H1 (cell line): ENCODE measurements around the gene BIRC5. TPM values are rescaled to one million over a fixed set of nuclear protein-coding genes. Genes with fewer than 3 reads are reported as not detected.

Experiments used
- CTCF ChIA-PET: fragments of 300-600 bp; sonication (Branson Sonifier 250); formaldehyde crosslinking; loops from one replicate; lab custom pipeline; 2021; ENCODE audit not compliant: partially characterized antibody; lab: Charles Lee
- POLR2A ChIA-PET: fragments of 300-600 bp; sonication (Branson Sonifier 250); formaldehyde crosslinking; loops from one replicate; lab custom pipeline; 2021; ENCODE audit warnings: inconsistent platforms; ENCODE audit not compliant: partially characterized antibody; lab: Charles Lee
- DNase-seq, 2 experiments: peaks; one replicate each; pipeline versions ENCODE4 v3.0.0 to v3.0.0-alpha.2; 2010 to 2022; ENCODE audit warnings: low spot score in 2 of 2, low read depth in 1 of 2, mixed read lengths in 1 of 2
- FAIRE-seq: peaks from 2 replicates; lab custom pipeline; 2011; peaks lifted over from hg19 to GRCh38; lab: Jason Lieb, UNC
- H2AFZ ChIP-seq: 2 replicates; pipeline ENCODE4 v1.8.1; 2012; ENCODE audit warnings: low read length, inconsistent platforms
- H2AK5ac ChIP-seq: 2 replicates; pipeline ENCODE4 v1.6.1; 2013; ENCODE audit warnings: low read depth, low read length
- H2BK120ac ChIP-seq: replicated peaks from 2 replicates; pipeline ENCODE3; 2013; ENCODE audit warnings: low read depth, low read length, inconsistent platforms
- H2BK12ac ChIP-seq: 2 replicates; pipeline ENCODE4 v1.6.1; 2013; ENCODE audit warnings: low read depth, low read length
- H2BK15ac ChIP-seq: 2 replicates; pipeline ENCODE4 v1.6.1; 2013; ENCODE audit warnings: low read length
- H2BK20ac ChIP-seq: 2 replicates; pipeline ENCODE4 v1.6.1; 2013; ENCODE audit warnings: low read length
- H2BK5ac ChIP-seq: 2 replicates; pipeline ENCODE4 v1.6.1; 2013; ENCODE audit warnings: low read depth, low read length
- H3K14ac ChIP-seq: 2 replicates; pipeline ENCODE4 v1.6.1; 2013; ENCODE audit warnings: inconsistent platforms; ENCODE audit not compliant: insufficient read length
- H3K18ac ChIP-seq: 2 replicates; pipeline ENCODE4 v1.6.1; 2013; ENCODE audit warnings: low read length; ENCODE audit errors: extremely low read depth
- H3K23ac ChIP-seq: 2 replicates; pipeline ENCODE4 v1.6.1; 2013; ENCODE audit warnings: inconsistent platforms; ENCODE audit not compliant: insufficient read length
- H3K23me2 ChIP-seq: 2 replicates; pipeline ENCODE4 v1.6.1; 2013; ENCODE audit warnings: low read depth, low read length
- H3K27ac ChIP-seq: 2 replicates; pipeline ENCODE4 v1.6.1; 2011; ENCODE audit warnings: low read depth, low read length, inconsistent platforms
- H3K27me3 ChIP-seq, 4 experiments: replicated peaks in 1 of 4; 1 replicate in 1 of 4; 2 replicates in 3 of 4; pipeline versions ENCODE4 v1.6.1 to v1.8.1; 2011 to 2013; ENCODE audit warnings: low read length in 3 of 4, mild to moderate bottlenecking in 3 of 4, inconsistent platforms in 2 of 4, mixed read lengths in 2 of 4, moderate library complexity in 1 of 4; ENCODE audit not compliant: control insufficient read depth in 3 of 4, insufficient read depth in 3 of 4; ENCODE audit errors: extremely low read depth in 1 of 4
- H3K36me3 ChIP-seq, 4 experiments: 2 replicates each; pipeline versions ENCODE4 v1.6.1 to v1.8.1; 2011 to 2013; ENCODE audit warnings: mild to moderate bottlenecking in 4 of 4, low read length in 3 of 4, moderate library complexity in 2 of 4, control low read depth in 1 of 4, inconsistent platforms in 1 of 4; ENCODE audit not compliant: insufficient read depth in 4 of 4, control insufficient read depth in 2 of 4
- H3K4ac ChIP-seq: replicated peaks from 2 replicates; pipeline ENCODE3; 2013; ENCODE audit warnings: low read length, low read depth, mixed read lengths, inconsistent platforms; ENCODE audit not compliant: insufficient read length
- H3K4me1 ChIP-seq, 4 experiments: replicated peaks in 1 of 4; 1 replicate in 1 of 4; 2 replicates in 3 of 4; pipeline versions ENCODE4 v1.6.1 to v1.8.1; 2011 to 2013; ENCODE audit warnings: low read length in 3 of 4, inconsistent platforms in 2 of 4, mixed read lengths in 1 of 4; ENCODE audit not compliant: insufficient read depth in 4 of 4, control insufficient read depth in 3 of 4
- H3K4me2 ChIP-seq, 2 experiments: 2 replicates each; pipeline versions ENCODE4 v1.6.1 to v1.8.1; 2011 to 2013; ENCODE audit warnings: low read depth in 2 of 2, low read length in 2 of 2, control low read depth in 1 of 2, inconsistent platforms in 1 of 2, mild to moderate bottlenecking in 1 of 2; ENCODE audit not compliant: insufficient read depth in 1 of 2
- H3K4me3 ChIP-seq, 4 experiments: fragments of 200-600, 300-600 bp in 1 of 4; sonication (generic), shearing (Covaris generic), sonication (Bioruptor Twin) in 1 of 4; 2 replicates each; pipeline versions ENCODE4 v1.5.1 to v1.8.1; 2011 to 2016; ENCODE audit warnings: low read length in 4 of 4, low read depth in 3 of 4, control low read depth in 2 of 4, inconsistent platforms in 2 of 4, mild to moderate bottlenecking in 2 of 4, mixed read lengths in 1 of 4, moderate library complexity in 1 of 4; ENCODE audit not compliant: insufficient read depth in 2 of 4; ENCODE audit errors: extremely low read depth in 1 of 4
- H3K56ac ChIP-seq: replicated peaks from 2 replicates; pipeline ENCODE3; 2013; ENCODE audit warnings: low read depth, mild to moderate bottlenecking, mixed read lengths, low read length, inconsistent platforms; ENCODE audit not compliant: insufficient read length
- H3K79me1 ChIP-seq: 2 replicates; pipeline ENCODE4 v1.6.1; 2013; ENCODE audit warnings: low read depth, low read length, control low read depth
- H3K79me2 ChIP-seq, 2 experiments: 2 replicates each; pipeline versions ENCODE4 v1.6.1 to v1.8.1; 2012 to 2013; ENCODE audit warnings: low read length in 2 of 2, mild to moderate bottlenecking in 2 of 2, inconsistent platforms in 1 of 2; ENCODE audit not compliant: insufficient read depth in 2 of 2, control insufficient read depth in 1 of 2
- H3K9ac ChIP-seq, 4 experiments: replicated peaks in 1 of 4; 1 replicate in 1 of 4; 2 replicates in 3 of 4; pipeline versions ENCODE4 v1.6.1 to v1.8.1; 2011 to 2013; ENCODE audit warnings: low read depth in 3 of 4, low read length in 3 of 4, control low read depth in 2 of 4, mild to moderate bottlenecking in 2 of 4, moderate library complexity in 2 of 4, inconsistent platforms in 1 of 4; ENCODE audit errors: extremely low read depth in 1 of 4
- H3K9me3 ChIP-seq, 2 experiments: 2 replicates each; pipeline versions ENCODE4 v1.6.1 to v1.8.1; 2012 to 2013; ENCODE audit warnings: mild to moderate bottlenecking in 2 of 2, moderate library complexity in 2 of 2, control low read depth in 1 of 2, inconsistent platforms in 1 of 2, low read depth in 1 of 2, low read length in 1 of 2, mixed read lengths in 1 of 2; ENCODE audit not compliant: insufficient read depth in 2 of 2
- H4K20me1 ChIP-seq, 2 experiments: replicated peaks in 1 of 2; 2 replicates each; pipeline versions ENCODE3 to v1.8.1; 2011 to 2013; ENCODE audit warnings: inconsistent platforms in 2 of 2, low read length in 2 of 2, mild to moderate bottlenecking in 1 of 2; ENCODE audit not compliant: insufficient read depth in 2 of 2, control insufficient read depth in 1 of 2
- H4K5ac ChIP-seq: 2 replicates; pipeline ENCODE4 v1.6.1; 2013; ENCODE audit warnings: low read length, low read depth, mixed read lengths, inconsistent platforms; ENCODE audit not compliant: insufficient read length
- H4K8ac ChIP-seq: 2 replicates; pipeline ENCODE4 v1.8.0; 2013; ENCODE audit warnings: mild to moderate bottlenecking, moderate library complexity, low read length, inconsistent platforms; ENCODE audit not compliant: insufficient read depth; ENCODE audit errors: extremely low read depth
- H4K91ac ChIP-seq: replicated peaks from 2 replicates; pipeline ENCODE3; 2013; ENCODE audit warnings: low read length, mixed read lengths, inconsistent platforms; ENCODE audit not compliant: insufficient read length
- ATF2 ChIP-seq: IDR thresholded peaks from 2 replicates; pipeline ENCODE4 v1.6.1; 2012; ENCODE audit warnings: low read length, inconsistent platforms
- CBX5 ChIP-seq: fragments of 300-800, 300-1000 bp; sonication (generic); IDR thresholded peaks from 2 replicates; pipeline ENCODE4 v1.7.1; 2016; ENCODE audit warnings: antibody characterized with exemption, low read length, low read depth
- CBX8 ChIP-seq: fragments of 300-800, 300-1000 bp; sonication (generic); IDR thresholded peaks from 2 replicates; pipeline ENCODE4 v1.7.1; 2016; ENCODE audit warnings: low read depth, low read length, borderline replicate concordance
- CEBPB ChIP-seq: IDR thresholded peaks from 2 replicates; pipeline ENCODE4 v1.6.1; 2012; ENCODE audit warnings: low read depth, low read length
- CREB1 ChIP-seq: IDR thresholded peaks from 2 replicates; pipeline ENCODE4 v1.6.1; 2012; ENCODE audit warnings: inconsistent platforms
- MAX ChIP-seq: IDR thresholded peaks from 2 replicates; pipeline ENCODE4 v1.6.1; 2012; ENCODE audit warnings: inconsistent platforms
- SIN3A ChIP-seq, 2 experiments: IDR thresholded peaks in 1 of 2; conservative IDR thresholded peaks in 1 of 2; 2 replicates each; pipeline ENCODE4 v1.6.1; 2011 to 2012; ENCODE audit warnings: low read length in 2 of 2, improper control_type of control experiment in 1 of 2, low read depth in 1 of 2, mild to moderate bottlenecking in 1 of 2
- SIRT6 ChIP-seq: IDR thresholded peaks from one replicate; pipeline ENCODE4 v1.7.1; 2012; ENCODE audit warnings: low read length, inconsistent platforms
- SRF ChIP-seq: IDR thresholded peaks from 2 replicates; pipeline ENCODE4 v1.6.1; 2011; ENCODE audit warnings: mild to moderate bottlenecking, low read depth, low read length, moderate library complexity
- YY1 ChIP-seq: IDR thresholded peaks from 2 replicates; pipeline ENCODE4 v1.6.1; 2011; ENCODE audit warnings: low read depth, mild to moderate bottlenecking, low read length
- WGBS, 2 experiments: shearing (Covaris generic) in 1 of 2; methylation state at CpG; one replicate each; pipeline versions ENCODE4 v1.1.6 to v1.1.7; 2013 to 2015; ENCODE audit warnings: low lambda C conversion rate in 2 of 2, mixed read lengths in 2 of 2, inconsistent platforms in 1 of 2, low coverage in 1 of 2, missing lambda C conversion rate in 1 of 2; ENCODE audit not compliant: insufficient replicate concordance in 2 of 2, insufficient coverage in 1 of 2, insufficient read length in 1 of 2; ENCODE audit errors: extremely low coverage in 1 of 2, missing lambda C conversion rate in 1 of 2; 5-methylcytosine and 5-hydroxymethylcytosine counted together
- polyA plus RNA-seq, 7 experiments: library from polyadenylated mRNA; depleted of rRNA in 3 of 7; stranded (reverse) in 5 of 7; unstranded in 2 of 7; fragments of >200 nt in 5 of 7; fragments of 200-250 nt in 2 of 7; gene quantifications; 1 replicate in 5 of 7; 2 replicates in 1 of 7; 4 replicates in 1 of 7; pipeline versions ENCODE4 v1.2.1 to v1.2.3, GENCODE V29; 2011 to 2013; ENCODE audit warnings: missing spikeins in 2 of 7, mixed read lengths in 2 of 7
- total RNA-seq: library from RNA; stranded (reverse); fragmentation: NEBNext Ultra II Directional; extraction: Animal tissue kit (Norgen Biotek cat#: 25700); gene quantifications from 2 replicates; pipeline ENCODE4 v1.2.1, GENCODE V29; 2021

The BIRC5 gene
- total and polyA plus RNA-seq, 2 of the 8 experiments (the other 6 are each of a cell fraction or from before 2014, with no cell fraction given) = 42.2 to 108 TPM

GRCh38 chr17:78256707-78257591 lies 42.9 kb downstream of the BIRC5 start:
- Histone ChIP-seq H2BK12ac (peak overlapping the region; percentile 80; the same call in 1 of the 2 replicates), H4K91ac (peak overlapping the region; percentile 34), H4K5ac (no peak overlapping the region), H3K79me2 (no peaks in the 10 kb centered on the region), H3K23ac (no peak overlapping the region), H2BK120ac (no peak overlapping the region), H3K9me3 (no peaks in the 10 kb centered on the region), H2BK5ac (peak overlapping the region; percentile 15; the same call in 1 of the 2 replicates), H4K8ac (peak overlapping the region; percentile 11), H3K27ac (no peak overlapping the region), H3K23me2 (peaks cover 4% of the 10 kb centered on the region; the same call in 1 of the 2 replicates), H2AFZ (no peak overlapping the region), H2BK15ac (peak overlapping the region; percentile 61; the same call in 1 of the 2 replicates), H3K56ac (no peak overlapping the region), H3K27me3 (no peaks in the 10 kb centered on the region), H3K18ac (peak overlapping the region; percentile 4; the same call in 1 of the 2 replicates), H2BK20ac (no peak overlapping the region), H3K4me3 (no peak overlapping the region), H3K4me1 (peaks cover 0 to 28% (median 21%) of the 10 kb centered on the region in 4 experiments; a peak in 6 of 7 replicates), H3K14ac (no peak overlapping the region), H3K4ac (peak overlapping the region; percentile 33), H3K79me1 (no peaks in the 10 kb centered on the region), H3K36me3 (no peaks in the 10 kb centered on the region), H3K4me2 (no peak overlapping the region), H4K20me1 (peaks cover 0 to 2% of the 10 kb centered on the region in 2 experiments), H3K9ac (no peak overlapping the region), H2AK5ac (no peak overlapping the region; the same call in 1 of the 2 replicates)
- ChIA-PET CTCF (interaction anchor here (0.6 to 3.3 kb wide), 12 partner anchors 9 to 165 kb away, joined by 3 to 15 read pairs (median 6); no protein-coding TSS in a partner anchor), POLR2A (interaction anchor here (1.0 to 4.0 kb wide), 4 partner anchors 10 to 70 kb away, joined by 4 to 23 read pairs (median 4); partner anchors contain the start of genes AFMID and TK1)
- no peak for FAIRE-seq
- no peak for DNase-seq
- 72% methylated on average over 15 of the region's 18 CpGs; no CpG with 5 or more reads in 1 of the 2 experiments for WGBS, 2 experiments
- TF ChIP-seq CBX8 (no peak), SRF (no peak), CEBPB (no peak), CBX5 (no peak), SIRT6 (no peak), ATF2 (no peak), YY1 (no peak), SIN3A (conservative IDR thresholded peaks at IDR 0.05 in 1 of 2, IDR thresholded peaks at IDR 0.05 in 1 of 2; ENCODE audit: low read depth in 1 of 2, low read length in 2 of 2) (no peak), CREB1 (no peak), MAX (no peak)
